ENCODE measurements around the gene DRICH1. TPM values are rescaled to one million over a fixed set of nuclear protein-coding genes. Genes with fewer than 3 reads are reported as not detected.

DRICH1 gene
- total and polyA plus RNA-seq, 2 of the 13 experiments (the other 11 are each of a cell fraction or from before 2014, with no cell fraction given) = 0.22 to 0.66 TPM

DNA sequence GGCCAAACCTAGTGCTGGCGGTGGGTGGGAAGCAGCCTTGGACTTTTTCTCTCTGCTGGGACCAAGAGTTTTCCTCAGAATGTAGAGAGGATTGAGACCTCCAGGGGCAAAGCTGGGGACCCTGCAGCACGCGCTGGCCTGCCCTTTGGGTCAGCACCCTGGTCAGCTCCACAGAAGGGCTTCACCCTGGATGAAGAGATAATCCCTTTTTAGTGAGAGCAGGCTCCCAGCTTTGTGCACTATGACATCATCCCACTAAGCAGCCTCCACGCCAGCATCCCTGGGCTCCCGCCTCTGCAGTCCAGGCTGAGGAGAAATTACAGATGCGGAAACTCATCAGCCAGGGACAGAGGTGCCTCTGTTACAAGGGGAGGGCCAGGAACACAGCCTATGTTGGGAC lies 23.5 kb downstream of the DRICH1 start (continued):
- TF ChIP-seq, protein P1, sequence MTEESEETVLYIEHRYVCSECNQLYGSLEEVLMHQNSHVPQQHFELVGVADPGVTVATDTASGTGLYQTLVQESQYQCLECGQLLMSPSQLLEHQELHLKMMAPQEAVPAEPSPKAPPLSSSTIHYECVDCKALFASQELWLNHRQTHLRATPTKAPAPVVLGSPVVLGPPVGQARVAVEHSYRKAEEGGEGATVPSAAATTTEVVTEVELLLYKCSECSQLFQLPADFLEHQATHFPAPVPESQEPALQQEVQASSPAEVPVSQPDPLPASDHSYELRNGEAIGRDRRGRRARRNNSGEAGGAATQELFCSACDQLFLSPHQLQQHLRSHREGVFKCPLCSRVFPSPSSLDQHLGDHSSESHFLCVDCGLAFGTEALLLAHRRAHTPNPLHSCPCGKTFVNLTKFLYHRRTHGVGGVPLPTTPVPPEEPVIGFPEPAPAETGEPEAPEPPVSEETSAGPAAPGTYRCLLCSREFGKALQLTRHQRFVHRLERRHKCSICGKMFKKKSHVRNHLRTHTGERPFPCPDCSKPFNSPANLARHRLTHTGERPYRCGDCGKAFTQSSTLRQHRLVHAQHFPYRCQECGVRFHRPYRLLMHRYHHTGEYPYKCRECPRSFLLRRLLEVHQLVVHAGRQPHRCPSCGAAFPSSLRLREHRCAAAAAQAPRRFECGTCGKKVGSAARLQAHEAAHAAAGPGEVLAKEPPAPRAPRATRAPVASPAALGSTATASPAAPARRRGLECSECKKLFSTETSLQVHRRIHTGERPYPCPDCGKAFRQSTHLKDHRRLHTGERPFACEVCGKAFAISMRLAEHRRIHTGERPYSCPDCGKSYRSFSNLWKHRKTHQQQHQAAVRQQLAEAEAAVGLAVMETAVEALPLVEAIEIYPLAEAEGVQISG (CRISPR knock-in tag; IDR thresholded peaks at IDR 0.05) = 0 out of 2 replicates have a peak, but pooled peaks have one; percentile 20
- TF ChIP-seq, protein P2, sequence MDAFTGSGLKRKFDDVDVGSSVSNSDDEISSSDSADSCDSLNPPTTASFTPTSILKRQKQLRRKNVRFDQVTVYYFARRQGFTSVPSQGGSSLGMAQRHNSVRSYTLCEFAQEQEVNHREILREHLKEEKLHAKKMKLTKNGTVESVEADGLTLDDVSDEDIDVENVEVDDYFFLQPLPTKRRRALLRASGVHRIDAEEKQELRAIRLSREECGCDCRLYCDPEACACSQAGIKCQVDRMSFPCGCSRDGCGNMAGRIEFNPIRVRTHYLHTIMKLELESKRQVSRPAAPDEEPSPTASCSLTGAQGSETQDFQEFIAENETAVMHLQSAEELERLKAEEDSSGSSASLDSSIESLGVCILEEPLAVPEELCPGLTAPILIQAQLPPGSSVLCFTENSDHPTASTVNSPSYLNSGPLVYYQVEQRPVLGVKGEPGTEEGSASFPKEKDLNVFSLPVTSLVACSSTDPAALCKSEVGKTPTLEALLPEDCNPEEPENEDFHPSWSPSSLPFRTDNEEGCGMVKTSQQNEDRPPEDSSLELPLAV (CRISPR knock-in tag; conservative IDR thresholded peaks at IDR 0.05; ENCODE audit: low read depth) = no peak
- TF ChIP-seq, protein P3, sequence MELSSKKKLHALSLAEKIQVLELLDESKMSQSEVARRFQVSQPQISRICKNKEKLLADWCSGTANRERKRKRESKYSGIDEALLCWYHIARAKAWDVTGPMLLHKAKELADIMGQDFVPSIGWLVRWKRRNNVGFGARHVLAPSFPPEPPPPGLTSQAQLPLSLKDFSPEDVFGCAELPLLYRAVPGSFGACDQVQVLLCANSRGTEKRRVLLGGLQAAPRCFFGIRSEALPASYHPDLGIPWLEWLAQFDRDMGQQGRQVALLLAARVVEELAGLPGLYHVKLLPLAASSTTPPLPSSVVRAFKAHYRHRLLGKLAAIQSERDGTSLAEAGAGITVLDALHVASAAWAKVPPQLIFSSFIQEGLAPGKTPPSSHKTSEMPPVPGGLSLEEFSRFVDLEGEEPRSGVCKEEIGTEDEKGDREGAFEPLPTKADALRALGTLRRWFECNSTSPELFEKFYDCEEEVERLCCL (CRISPR knock-in tag; IDR thresholded peaks at IDR 0.05; ENCODE audit: borderline replicate concordance) = no peak
- TF ChIP-seq ZNF614 (CRISPR knock-in tag; IDR thresholded peaks at IDR 0.05; ENCODE audit: borderline replicate concordance) (no peak), FOXJ3 (CRISPR knock-in tag; IDR thresholded peaks at IDR 0.05; ENCODE audit: borderline replicate concordance) (no peak), ZNF552 (CRISPR knock-in tag; IDR thresholded peaks at IDR 0.05; ENCODE audit: borderline replicate concordance) (no peak), PCBP2 (optimal IDR thresholded peaks at IDR 0.05; ENCODE audit: low read depth, low read length, poor library complexity, severe bottlenecking) (no peak), SRF (IDR thresholded peaks at IDR 0.05; ENCODE audit: low read depth, low read length) (no peak), CCAR2 (optimal IDR thresholded peaks at IDR 0.05; ENCODE audit: low read depth, low read length) (no peak), ZNF205 (CRISPR knock-in tag; IDR thresholded peaks at IDR 0.05) (no peak), ZNF33B (CRISPR knock-in tag; IDR thresholded peaks at IDR 0.05) (no peak), PTBP1 (IDR thresholded peaks at IDR 0.05; ENCODE audit: low read depth, low read length, poor library complexity, severe bottlenecking) (no peak), ZNF331 (CRISPR knock-in tag; IDR thresholded peaks at IDR 0.05) (peak; percentile 30; the same call in 1 of the 2 replicates)
- TF ChIP-seq, protein P4, sequence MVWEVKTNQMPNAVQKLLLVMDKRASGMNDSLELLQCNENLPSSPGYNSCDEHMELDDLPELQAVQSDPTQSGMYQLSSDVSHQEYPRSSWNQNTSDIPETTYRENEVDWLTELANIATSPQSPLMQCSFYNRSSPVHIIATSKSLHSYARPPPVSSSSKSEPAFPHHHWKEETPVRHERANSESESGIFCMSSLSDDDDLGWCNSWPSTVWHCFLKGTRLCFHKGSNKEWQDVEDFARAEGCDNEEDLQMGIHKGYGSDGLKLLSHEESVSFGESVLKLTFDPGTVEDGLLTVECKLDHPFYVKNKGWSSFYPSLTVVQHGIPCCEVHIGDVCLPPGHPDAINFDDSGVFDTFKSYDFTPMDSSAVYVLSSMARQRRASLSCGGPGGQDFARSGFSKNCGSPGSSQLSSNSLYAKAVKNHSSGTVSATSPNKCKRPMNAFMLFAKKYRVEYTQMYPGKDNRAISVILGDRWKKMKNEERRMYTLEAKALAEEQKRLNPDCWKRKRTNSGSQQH (CRISPR knock-in tag; IDR thresholded peaks at IDR 0.05; ENCODE audit: low read depth) = no peak
- TF ChIP-seq, protein P5, sequence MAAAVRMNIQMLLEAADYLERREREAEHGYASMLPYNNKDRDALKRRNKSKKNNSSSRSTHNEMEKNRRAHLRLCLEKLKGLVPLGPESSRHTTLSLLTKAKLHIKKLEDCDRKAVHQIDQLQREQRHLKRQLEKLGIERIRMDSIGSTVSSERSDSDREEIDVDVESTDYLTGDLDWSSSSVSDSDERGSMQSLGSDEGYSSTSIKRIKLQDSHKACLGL (CRISPR knock-in tag; IDR thresholded peaks at IDR 0.05) = no peak
- TF ChIP-seq, protein P6, sequence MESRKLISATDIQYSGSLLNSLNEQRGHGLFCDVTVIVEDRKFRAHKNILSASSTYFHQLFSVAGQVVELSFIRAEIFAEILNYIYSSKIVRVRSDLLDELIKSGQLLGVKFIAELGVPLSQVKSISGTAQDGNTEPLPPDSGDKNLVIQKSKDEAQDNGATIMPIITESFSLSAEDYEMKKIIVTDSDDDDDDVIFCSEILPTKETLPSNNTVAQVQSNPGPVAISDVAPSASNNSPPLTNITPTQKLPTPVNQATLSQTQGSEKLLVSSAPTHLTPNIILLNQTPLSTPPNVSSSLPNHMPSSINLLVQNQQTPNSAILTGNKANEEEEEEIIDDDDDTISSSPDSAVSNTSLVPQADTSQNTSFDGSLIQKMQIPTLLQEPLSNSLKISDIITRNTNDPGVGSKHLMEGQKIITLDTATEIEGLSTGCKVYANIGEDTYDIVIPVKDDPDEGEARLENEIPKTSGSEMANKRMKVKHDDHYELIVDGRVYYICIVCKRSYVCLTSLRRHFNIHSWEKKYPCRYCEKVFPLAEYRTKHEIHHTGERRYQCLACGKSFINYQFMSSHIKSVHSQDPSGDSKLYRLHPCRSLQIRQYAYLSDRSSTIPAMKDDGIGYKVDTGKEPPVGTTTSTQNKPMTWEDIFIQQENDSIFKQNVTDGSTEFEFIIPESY (CRISPR knock-in tag; IDR thresholded peaks at IDR 0.05) = no peak
- TF ChIP-seq, protein P7, sequence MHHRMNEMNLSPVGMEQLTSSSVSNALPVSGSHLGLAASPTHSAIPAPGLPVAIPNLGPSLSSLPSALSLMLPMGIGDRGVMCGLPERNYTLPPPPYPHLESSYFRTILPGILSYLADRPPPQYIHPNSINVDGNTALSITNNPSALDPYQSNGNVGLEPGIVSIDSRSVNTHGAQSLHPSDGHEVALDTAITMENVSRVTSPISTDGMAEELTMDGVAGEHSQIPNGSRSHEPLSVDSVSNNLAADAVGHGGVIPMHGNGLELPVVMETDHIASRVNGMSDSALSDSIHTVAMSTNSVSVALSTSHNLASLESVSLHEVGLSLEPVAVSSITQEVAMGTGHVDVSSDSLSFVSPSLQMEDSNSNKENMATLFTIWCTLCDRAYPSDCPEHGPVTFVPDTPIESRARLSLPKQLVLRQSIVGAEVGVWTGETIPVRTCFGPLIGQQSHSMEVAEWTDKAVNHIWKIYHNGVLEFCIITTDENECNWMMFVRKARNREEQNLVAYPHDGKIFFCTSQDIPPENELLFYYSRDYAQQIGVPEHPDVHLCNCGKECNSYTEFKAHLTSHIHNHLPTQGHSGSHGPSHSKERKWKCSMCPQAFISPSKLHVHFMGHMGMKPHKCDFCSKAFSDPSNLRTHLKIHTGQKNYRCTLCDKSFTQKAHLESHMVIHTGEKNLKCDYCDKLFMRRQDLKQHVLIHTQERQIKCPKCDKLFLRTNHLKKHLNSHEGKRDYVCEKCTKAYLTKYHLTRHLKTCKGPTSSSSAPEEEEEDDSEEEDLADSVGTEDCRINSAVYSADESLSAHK (CRISPR knock-in tag; IDR thresholded peaks at IDR 0.05; ENCODE audit: borderline replicate concordance) = no peak
